Measurements from ENCODE around the gene DNAJB11. TPM values are rescaled to one million over a fixed set of nuclear protein-coding genes. Genes with fewer than 3 reads are reported as not detected.
"Not testable (repeated sequence)": the region's sequence is repeated elsewhere in the genome, so short reads cannot be mapped to it uniquely, and the experiment has no call there.

DNAJB11 gene
- total and polyA plus RNA-seq, 3 experiments from 2014 or later = 48.9 to 65.6 (median 62.7) TPM

- H3K4me1 ChIP-seq (ENCODE audit: insufficient read depth, low read length); H3K36me3 Mint-ChIP-seq; H3K9me3 ChIP-seq (ENCODE audit: low read length); H3K4me3 ChIP-seq (ENCODE audit: low read length); H3K4me3 Mint-ChIP-seq; H3K36me3 ChIP-seq (ENCODE audit: insufficient read depth, low read length); H3K27me3 ChIP-seq (ENCODE audit: insufficient read depth, low read length, poor library complexity, severe bottlenecking); H3K9me3 Mint-ChIP-seq; POLR2A ChIA-PET; H3K27ac Mint-ChIP-seq; DNase-seq; H3K27ac ChIP-seq (ENCODE audit: low read depth, low read length); H3K4me1 Mint-ChIP-seq: not testable (repeated sequence)
- CTCF ChIA-PET = interaction anchor here (1.3 kb wide), 1 partner anchor 20 kb away, joined by 3 read pairs; no protein-coding TSS in a partner anchor
- H3K27me3 Mint-ChIP-seq = peaks cover 4 to 34% of the 10 kb centered on the region in 2 donors
Observed at GRCh38 chr3:186634207-186634606, 63.7 kb downstream of the DNAJB11 start.

Other genes with a start within 250 kb of the DNAJB11 start
- gene DGKG, start 208.5 kb upstream of the DNAJB11 start, total RNA-seq = under 1 TPM; 0.04 to 0.20 TPM
- gene DGKG, start 208.5 kb upstream of the DNAJB11 start, polyA plus RNA-seq = not detected
- 1 to 10 TPM; 2.7 to 3.0 TPM for gene CRYGS, start 26.3 kb upstream of the DNAJB11 start, total RNA-seq
- gene CRYGS, start 26.3 kb upstream of the DNAJB11 start, polyA plus RNA-seq = not detected
- gene TBCCD1, start 3.4 kb upstream of the DNAJB11 start, total RNA-seq = 10 to 100 TPM; 17.6 to 18.3 TPM
- 26.0 TPM for gene TBCCD1, start 3.4 kb upstream of the DNAJB11 start, polyA plus RNA-seq
- gene AHSG, start 42.3 kb downstream of the DNAJB11 start, total RNA-seq = not detected
- gene AHSG, start 42.3 kb downstream of the DNAJB11 start, polyA plus RNA-seq = not detected
- not detected for gene FETUB, start 69.7 kb downstream of the DNAJB11 start, total RNA-seq
- gene FETUB, start 69.7 kb downstream of the DNAJB11 start, polyA plus RNA-seq = not detected
- not detected for gene HRG, start 95.3 kb downstream of the DNAJB11 start, total RNA-seq
- not detected for gene HRG, start 95.3 kb downstream of the DNAJB11 start, polyA plus RNA-seq
- not detected for gene KNG1, start 146.6 kb downstream of the DNAJB11 start, total RNA-seq
- gene KNG1, start 146.6 kb downstream of the DNAJB11 start, polyA plus RNA-seq = not detected
- gene EIF4A2, start 212.9 kb downstream of the DNAJB11 start, total RNA-seq = 100 to 1,000 TPM; 563 to 564 TPM
- 211 TPM for gene EIF4A2, start 212.9 kb downstream of the DNAJB11 start, polyA plus RNA-seq
- 100 to 1,000 TPM; 106 to 110 TPM for gene RFC4, start 235.8 kb downstream of the DNAJB11 start, total RNA-seq
- 23.9 TPM for gene RFC4, start 235.8 kb downstream of the DNAJB11 start, polyA plus RNA-seq